Activated B cell treated with CpG ODN at 0.5 μM for 24 hours (primary cell): ENCODE measurements around the gene SHC3. TPM values are rescaled to one million over a fixed set of nuclear protein-coding genes. Genes with fewer than 3 reads are reported as not detected.

Experiments
- ATAC-seq: fragments of 200-7000 bp; cut with Tn5 transposase; one replicate; pipeline ENCODE4 v1.10.0; 2021; ENCODE audit warnings: low read depth, mild to moderate bottlenecking, moderate library complexity
- CTCF ChIA-PET: fragments of 350-600 bp; sonication (Branson Sonifier 250); formaldehyde crosslinking; loops from one replicate; lab custom pipeline; 2021; ENCODE audit warnings: antibody characterized with exemption; lab: Charles Lee
- POLR2A ChIA-PET: fragments of 350-600 bp; sonication (Branson Sonifier 250); formaldehyde crosslinking; loops from one replicate; lab custom pipeline; 2021; ENCODE audit warnings: antibody characterized with exemption; lab: Charles Lee
- DNase-seq: peaks from one replicate; pipeline ENCODE4 v3.0.0; 2022
- H3K27ac Mint-ChIP-seq: one replicate; pipeline ENCODE4 v1.8.0; 2020; ENCODE audit warnings: mixed read lengths
- H3K27me3 Mint-ChIP-seq: one replicate; pipeline ENCODE4 v1.8.0; 2021; ENCODE audit warnings: mixed read lengths
- H3K36me3 Mint-ChIP-seq: one replicate; pipeline ENCODE4 v1.8.0; 2021; ENCODE audit warnings: low read depth, mixed read lengths
- H3K4me1 Mint-ChIP-seq: one replicate; pipeline ENCODE4 v1.8.0; 2021; ENCODE audit warnings: mixed read lengths
- H3K4me3 Mint-ChIP-seq: one replicate; pipeline ENCODE4 v1.8.0; 2020; ENCODE audit warnings: mild to moderate bottlenecking, mixed read lengths
- H3K9me3 Mint-ChIP-seq: one replicate; pipeline ENCODE4 v1.8.0; 2020; ENCODE audit warnings: mixed read lengths
- CTCF ChIP-seq: fragments of 200-600 bp; IDR thresholded peaks from one replicate; pipeline ENCODE4 v1.8.0; 2022; ENCODE audit warnings: antibody characterized with exemption, mild to moderate bottlenecking
- intact Hi-C: fragments of 100-400 bp; cut with micrococcal nuclease; formaldehyde crosslinking; loops from one replicate; pipeline ENCODE4 v1.15.1; 2024
- total RNA-seq: library from RNA; stranded (reverse); gene quantifications from 2 replicates; pipeline ENCODE4 v1.2.3, GENCODE V29; 2022

The SHC3 gene
- total RNA-seq = not detected in 2 replicates

- ATAC-seq = no peak
- H3K27me3 Mint-ChIP-seq = peaks cover 53% of the 10 kb centered on the region
- intact Hi-C loops = no loop called here
Measured at GRCh38 chr9:89177944-89178829, at the start of gene SHC3. Gene SHC3 (minus strand): TSS chr9:89178818. CDS start chr9:89178460, 358 bp downstream.

GRCh38 chr9:89225991-89226471, 47.4 kb upstream of the SHC3 start:
- Mint-ChIP-seq H3K36me3 (no peaks in the 10 kb centered on the region), H3K27ac (no peak overlapping the region), H3K27me3 (peaks cover 29% of the 10 kb centered on the region), H3K4me3 (no peak overlapping the region), H3K4me1 (no peaks in the 10 kb centered on the region), H3K9me3 (no peaks in the 10 kb centered on the region)
- DNase-seq = no peak
- ChIA-PET CTCF (no interaction called here), POLR2A (no interaction called here)
- no peak for ATAC-seq
- intact Hi-C loops = no loop called here
- TF ChIP-seq CTCF = no peak

More at GRCh38 chr9:89177944-89178829, at the start of gene SHC3:
- no peak for TF ChIP-seq CTCF
- no peaks in the 10 kb centered on the region for H3K36me3 Mint-ChIP-seq
- H3K9me3 Mint-ChIP-seq = no peaks in the 10 kb centered on the region
- ChIA-PET POLR2A (no interaction called here), CTCF (no interaction called here)
- no peak for DNase-seq
- no peak within 1 kb of the TSS for H3K27ac Mint-ChIP-seq
- no peak within 1 kb of the TSS for H3K4me3 Mint-ChIP-seq
- H3K4me1 Mint-ChIP-seq = peaks cover 17% of the 10 kb centered on the region

- TF ChIP-seq CTCF = no peak
- Mint-ChIP-seq H3K9me3 (no peaks in the 10 kb centered on the region), H3K4me3 (no peak overlapping the region), H3K27me3 (peaks cover 27% of the 10 kb centered on the region), H3K4me1 (no peaks in the 10 kb centered on the region), H3K27ac (no peak overlapping the region), H3K36me3 (no peaks in the 10 kb centered on the region)
- intact Hi-C loops = no loop called here
- POLR2A ChIA-PET = no interaction called here
- no peak for DNase-seq
- no peak for ATAC-seq
- CTCF ChIA-PET = no interaction called here
Measured at GRCh38 chr9:89225587-89225986, 47.0 kb upstream of the SHC3 start.

GRCh38 chr9:89225036-89225435, 46.4 kb upstream of the SHC3 start:
- ATAC-seq = no peak
- H3K4me3 Mint-ChIP-seq = no peak overlapping the region
- DNase-seq = no peak
- peaks cover 25% of the 10 kb centered on the region for H3K27me3 Mint-ChIP-seq
- no peaks in the 10 kb centered on the region for H3K4me1 Mint-ChIP-seq
- H3K27ac Mint-ChIP-seq = no peak overlapping the region
- TF ChIP-seq CTCF = no peak
- no peaks in the 10 kb centered on the region for H3K36me3 Mint-ChIP-seq
- intact Hi-C loops = no loop called here
- POLR2A ChIA-PET = no interaction called here
- CTCF ChIA-PET = no interaction called here
- H3K9me3 Mint-ChIP-seq = no peaks in the 10 kb centered on the region

- H3K4me1 Mint-ChIP-seq = no peaks in the 10 kb centered on the region
- POLR2A ChIA-PET = no interaction called here
- no peaks in the 10 kb centered on the region for H3K36me3 Mint-ChIP-seq
- peaks cover 25% of the 10 kb centered on the region for H3K27me3 Mint-ChIP-seq
- CTCF ChIA-PET = no interaction called here
- DNase-seq (no peak), ATAC-seq (no peak)
- no peak overlapping the region for H3K27ac Mint-ChIP-seq
- intact Hi-C loops = no loop called here
- H3K4me3 Mint-ChIP-seq = no peak overlapping the region
- no peak for TF ChIP-seq CTCF
- H3K9me3 Mint-ChIP-seq = no peaks in the 10 kb centered on the region
Measured at GRCh38 chr9:89224633-89225032, 46.0 kb upstream of the SHC3 start.
